ENCODE results near the gene B2M.
A peak's percentile ranks its signal among the peaks of the same experiment; 100 is the strongest.
"Not testable (repeated sequence)": the region's sequence is repeated elsewhere in the genome, so short reads cannot be mapped to it uniquely, and the experiment has no call there.

B2M gene

GRCh38 chr15:44726568-44727484, 15.5 kb downstream of the B2M start:
- DNase-seq: no peak

- no peak for DNase-seq
Measured at GRCh38 chr15:44727485-44728231, 16.3 kb downstream of the B2M start.

GRCh38 chr15:44728232-44728575, 16.9 kb downstream of the B2M start:
- not testable (repeated sequence) for DNase-seq

- peak; percentile 97 for DNase-seq
Measured at GRCh38 chr15:44728576-44729407, 17.5 kb downstream of the B2M start.

GRCh38 chr15:44729408-44730127, 18.3 kb downstream of the B2M start:
- peak; percentile 73 for DNase-seq

- DNase-seq: no peak
Measured at GRCh38 chr15:44734839-44735481, 23.6 kb downstream of the B2M start.

- no peak for DNase-seq
Measured at GRCh38 chr15:44735482-44736180, 24.3 kb downstream of the B2M start.

- no peak for DNase-seq
Measured at GRCh38 chr15:44736181-44736765, 25.0 kb downstream of the B2M start, which contains the start of gene TRIM69. TRIM69 (plus strand) TSS chr15:44736528; CDS start chr15:44736705, 177 bp downstream.

GRCh38 chr15:44738340-44738984, 27.1 kb downstream of the B2M start:
- DNase-seq: peak; percentile 39

- DNase-seq: not testable (repeated sequence)
Measured at GRCh38 chr15:44739222-44739847, 28.0 kb downstream of the B2M start.

- DNase-seq: not testable (repeated sequence)
Measured at GRCh38 chr15:44743454-44743853, 32.1 kb downstream of the B2M start.

GRCh38 chr15:44753345-44753744, 42.0 kb downstream of the B2M start:
- DNase-seq: no peak

- no peak for DNase-seq
Measured at GRCh38 chr15:44763187-44763586, 51.9 kb downstream of the B2M start.

- DNase-seq: no peak
Measured at GRCh38 chr15:44763848-44764247, 52.5 kb downstream of the B2M start.

- DNase-seq: no peak
Measured at GRCh38 chr15:44765036-44765435, 53.7 kb downstream of the B2M start.

Measured in midbrain (tissue), 1 donor.